Measurements from ENCODE around the gene TXNRD1. TPM values are rescaled to one million over a fixed set of nuclear protein-coding genes. Genes with fewer than 3 reads are reported as not detected.

The TXNRD1 gene
- total and polyA plus RNA-seq, 4 donors = 97.7 to 140 (median 117) TPM

DNA sequence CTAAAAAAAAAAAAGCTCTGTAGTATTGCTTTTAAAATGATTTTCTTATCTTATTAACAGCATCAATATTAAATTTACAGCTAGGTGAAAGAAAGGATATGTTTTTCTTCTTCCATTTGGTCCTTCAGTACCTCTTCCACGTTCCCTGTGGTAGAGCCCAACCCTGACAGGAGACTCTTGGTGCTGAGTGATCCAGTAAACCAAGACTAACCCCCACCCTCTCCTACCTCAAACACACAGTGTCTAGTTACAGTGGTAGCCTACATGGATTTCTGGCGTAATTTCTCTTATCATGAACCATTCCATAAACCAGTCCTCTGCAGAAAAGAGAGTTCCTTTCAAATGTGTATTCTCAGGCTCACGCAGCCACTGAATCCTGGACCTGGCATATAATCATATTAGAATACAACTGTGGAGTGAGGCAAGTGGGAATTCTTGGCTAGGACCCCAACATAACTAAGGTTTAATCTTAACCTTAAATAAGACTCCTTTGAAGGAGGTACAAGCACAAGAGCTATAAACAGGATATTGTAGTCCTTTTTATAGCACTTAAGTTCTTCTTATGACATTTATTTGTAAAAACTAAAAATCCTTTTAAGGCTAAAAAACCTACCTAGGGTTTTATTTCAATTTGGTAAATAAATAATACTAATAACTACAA, 27.1 kb downstream of the TXNRD1 start:
- Histone ChIP-seq H3K27me3 (ENCODE audit: control insufficient read depth in 1 of 2, insufficient read depth in 2 of 2, low read length in 1 of 2) (no peaks in the 10 kb centered on the region), H3K9me3 (ENCODE audit: control insufficient read depth, low read length) (no peaks in the 10 kb centered on the region), H3K36me3 (ENCODE audit: control insufficient read depth in 1 of 2, insufficient read depth in 2 of 2, low read length in 1 of 2) (no peaks in the 10 kb centered on the region), H3K27ac (ENCODE audit: low read depth in 1 of 2, low read length in 2 of 2) (no peak overlapping the region), H3K4me1 (ENCODE audit: control insufficient read depth in 1 of 2, insufficient read depth in 2 of 2, low read length in 2 of 2) (peaks cover 0 to 4% of the 10 kb centered on the region in 2 donors), H3K4me3 (ENCODE audit: low read length in 2 of 2) (no peak overlapping the region)
- DNase-seq = no peak
- ATAC-seq (ENCODE audit: low FRiP score) = no peak
- WGBS, 2 donors = 21 to 25% methylated on average over 3 of the region's 3 CpGs
- intact Hi-C loops (cut with DNase I) = no loop called here

DNA sequence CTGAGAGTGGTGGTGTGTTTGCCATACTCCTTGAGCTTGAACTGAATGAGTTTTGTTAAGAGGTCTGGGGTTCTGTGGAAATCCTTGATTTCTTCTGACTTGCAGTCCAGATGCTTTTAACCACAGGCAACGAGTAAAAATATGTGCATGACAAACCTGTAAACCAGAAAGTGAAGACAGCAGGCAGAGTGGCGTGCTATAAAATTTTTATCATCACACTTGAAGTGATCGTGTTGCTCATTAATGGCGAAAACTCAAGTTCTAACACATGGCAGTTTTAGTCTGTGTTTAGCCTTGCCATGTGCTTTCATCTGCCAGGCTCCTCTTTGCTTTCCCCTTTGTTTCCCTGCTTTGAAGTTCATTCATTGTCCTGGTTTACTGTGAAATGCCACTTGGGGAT, 28.0 kb downstream of the TXNRD1 start:
- Histone ChIP-seq H3K36me3 (ENCODE audit: control insufficient read depth in 1 of 2, insufficient read depth in 2 of 2, low read length in 1 of 2) (no peaks in the 10 kb centered on the region), H3K27ac (ENCODE audit: low read depth in 1 of 2, low read length in 2 of 2) (no peak overlapping the region), H3K27me3 (ENCODE audit: control insufficient read depth in 1 of 2, insufficient read depth in 2 of 2, low read length in 1 of 2) (no peaks in the 10 kb centered on the region), H3K4me1 (ENCODE audit: control insufficient read depth in 1 of 2, insufficient read depth in 2 of 2, low read length in 2 of 2) (peaks cover 0 to 4% of the 10 kb centered on the region in 2 donors), H3K9me3 (ENCODE audit: control insufficient read depth, low read length) (no peaks in the 10 kb centered on the region), H3K4me3 (ENCODE audit: low read length in 2 of 2) (no peak overlapping the region)
- ATAC-seq (ENCODE audit: low FRiP score) (no peak), DNase-seq (no peak)
- WGBS, 2 donors = 44 to 62% methylated on average over 4 of the region's 4 CpGs
- intact Hi-C loops (cut with DNase I) = no loop called here

DNA sequence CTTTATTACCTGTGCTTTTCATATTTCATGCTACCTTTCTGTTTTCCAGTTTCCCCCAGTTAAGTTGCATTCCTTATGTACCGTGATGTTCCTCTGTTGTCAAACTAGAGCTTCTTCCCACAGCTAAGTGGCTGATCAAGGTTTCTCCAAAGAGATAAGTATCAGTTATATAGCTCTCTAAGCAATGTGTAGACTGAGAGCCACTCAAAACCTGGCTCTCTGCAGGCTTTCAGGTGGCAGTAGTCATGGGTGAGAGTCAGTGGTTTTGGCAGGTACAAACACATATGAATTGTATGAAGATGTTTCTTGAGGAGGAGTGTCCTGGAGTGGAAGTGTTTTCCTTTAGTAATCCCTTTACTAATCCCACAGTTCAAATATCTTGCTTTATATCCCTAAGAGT, 28.4 kb downstream of the TXNRD1 start:
- ATAC-seq (ENCODE audit: low FRiP score) = no peak
- no peak for DNase-seq
- peaks cover 0 to 4% of the 10 kb centered on the region in 2 donors for H3K4me1 ChIP-seq (ENCODE audit: control insufficient read depth in 1 of 2, insufficient read depth in 2 of 2, low read length in 2 of 2)
- H3K4me3 ChIP-seq (ENCODE audit: low read length in 2 of 2) = no peak overlapping the region
- intact Hi-C loops (cut with DNase I) = no loop called here
- no peaks in the 10 kb centered on the region for H3K27me3 ChIP-seq (ENCODE audit: control insufficient read depth in 1 of 2, insufficient read depth in 2 of 2, low read length in 1 of 2)
- no peak overlapping the region for H3K27ac ChIP-seq (ENCODE audit: low read depth in 1 of 2, low read length in 2 of 2)
- WGBS, 2 donors = 85 to 92% methylated on average over 1 of the region's 1 CpG
- H3K36me3 ChIP-seq (ENCODE audit: control insufficient read depth in 1 of 2, insufficient read depth in 2 of 2, low read length in 1 of 2) = no peaks in the 10 kb centered on the region
- H3K9me3 ChIP-seq (ENCODE audit: control insufficient read depth, low read length) = no peaks in the 10 kb centered on the region

DNA sequence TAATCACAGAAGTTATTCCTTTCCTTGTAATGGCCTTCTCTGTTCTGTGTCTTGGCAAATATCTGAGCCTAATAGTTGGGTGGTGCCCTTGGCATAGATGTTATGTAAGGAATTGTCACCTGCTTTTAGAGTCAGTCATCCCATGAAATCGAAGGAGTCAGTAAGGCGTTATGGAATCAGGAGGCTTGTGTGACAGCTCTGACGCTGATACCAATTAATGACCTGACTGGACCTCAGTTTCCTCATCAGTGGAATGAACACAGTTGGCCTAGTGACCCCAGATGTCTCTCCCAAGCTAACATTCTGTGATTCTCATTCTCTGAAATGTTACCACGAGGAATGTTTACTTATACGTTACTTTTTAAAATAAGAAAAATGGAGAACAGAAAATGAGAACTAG, 32.1 kb downstream of the TXNRD1 start:
- intact Hi-C loops (cut with DNase I) = no loop called here
- no peak for ATAC-seq (ENCODE audit: low FRiP score)
- no peaks in the 10 kb centered on the region for H3K36me3 ChIP-seq (ENCODE audit: control insufficient read depth in 1 of 2, insufficient read depth in 2 of 2, low read length in 1 of 2)
- no peak for DNase-seq
- H3K4me1 ChIP-seq (ENCODE audit: control insufficient read depth in 1 of 2, insufficient read depth in 2 of 2, low read length in 2 of 2) = peaks cover 0 to 4% of the 10 kb centered on the region in 2 donors
- no peak overlapping the region for H3K4me3 ChIP-seq (ENCODE audit: low read length in 2 of 2)
- 88 to 89% methylated on average over 5 of the region's 5 CpGs for WGBS, 2 donors
- H3K27me3 ChIP-seq (ENCODE audit: control insufficient read depth in 1 of 2, insufficient read depth in 2 of 2, low read length in 1 of 2) = no peaks in the 10 kb centered on the region
- no peak overlapping the region for H3K27ac ChIP-seq (ENCODE audit: low read depth in 1 of 2, low read length in 2 of 2)
- H3K9me3 ChIP-seq (ENCODE audit: control insufficient read depth, low read length) = no peaks in the 10 kb centered on the region

DNA sequence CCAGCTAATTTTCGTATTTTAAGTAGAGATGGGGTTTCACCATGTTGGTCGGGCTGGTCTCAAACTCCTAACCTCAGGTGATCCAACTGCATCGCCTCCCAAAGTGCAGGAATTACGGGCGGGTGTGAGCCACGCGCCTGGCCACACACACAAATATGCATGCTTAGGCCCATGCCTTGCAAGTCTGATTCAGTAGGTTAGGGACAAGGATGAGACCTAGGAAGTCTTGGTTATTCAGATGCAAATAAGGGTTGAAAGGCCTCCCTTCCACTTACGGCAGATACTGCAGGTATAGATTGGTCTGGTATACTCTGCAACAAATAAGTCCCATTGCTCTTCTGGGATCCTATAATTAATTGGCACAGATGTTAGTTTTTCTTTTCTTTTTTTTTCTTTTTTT, 32.9 kb downstream of the TXNRD1 start:
- no peak for DNase-seq
- intact Hi-C loops (cut with DNase I) = no loop called here

DNA sequence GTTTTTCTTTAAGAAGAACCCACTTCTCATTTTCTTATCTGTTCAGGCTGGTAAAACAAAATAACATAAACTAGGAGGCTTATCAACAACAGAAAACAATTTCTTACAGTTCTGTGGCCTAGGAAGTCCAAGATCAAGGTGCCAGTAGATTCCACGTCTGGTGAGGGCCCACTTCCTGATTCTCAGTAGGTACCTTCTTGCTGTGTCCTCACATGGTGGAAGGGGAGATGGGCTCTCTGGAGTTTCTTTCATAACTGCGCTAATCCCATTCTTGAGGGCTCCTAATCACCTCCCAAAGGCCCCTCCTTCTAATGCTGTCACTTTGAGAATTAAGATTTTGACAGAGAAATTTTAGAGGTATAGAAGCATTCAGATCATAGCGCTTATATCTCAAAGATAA, 33.4 kb downstream of the TXNRD1 start:
- WGBS, 2 donors = 89 to 91% methylated on average over 3 of the region's 3 CpGs
- Histone ChIP-seq H3K36me3 (ENCODE audit: control insufficient read depth in 1 of 2, insufficient read depth in 2 of 2, low read length in 1 of 2) (no peaks in the 10 kb centered on the region), H3K4me3 (ENCODE audit: low read length in 2 of 2) (no peak overlapping the region), H3K27me3 (ENCODE audit: control insufficient read depth in 1 of 2, insufficient read depth in 2 of 2, low read length in 1 of 2) (no peaks in the 10 kb centered on the region), H3K9me3 (ENCODE audit: control insufficient read depth, low read length) (no peaks in the 10 kb centered on the region), H3K4me1 (ENCODE audit: control insufficient read depth in 1 of 2, insufficient read depth in 2 of 2, low read length in 2 of 2) (peaks cover 0 to under 1% of the 10 kb centered on the region in 2 donors), H3K27ac (ENCODE audit: low read depth in 1 of 2, low read length in 2 of 2) (no peak overlapping the region)
- intact Hi-C loops (cut with DNase I) = no loop called here
- DNase-seq (no peak), ATAC-seq (ENCODE audit: low FRiP score) (no peak)

More for the DNA sequence above, 32.9 kb downstream of the TXNRD1 start:
- H3K9me3 ChIP-seq (ENCODE audit: control insufficient read depth, low read length) = no peaks in the 10 kb centered on the region
- no peak overlapping the region for H3K27ac ChIP-seq (ENCODE audit: low read depth in 1 of 2, low read length in 2 of 2)
- H3K36me3 ChIP-seq (ENCODE audit: control insufficient read depth in 1 of 2, insufficient read depth in 2 of 2, low read length in 1 of 2) = no peaks in the 10 kb centered on the region
- no peaks in the 10 kb centered on the region for H3K27me3 ChIP-seq (ENCODE audit: control insufficient read depth in 1 of 2, insufficient read depth in 2 of 2, low read length in 1 of 2)
- no peak overlapping the region for H3K4me3 ChIP-seq (ENCODE audit: low read length in 2 of 2)
- WGBS, 2 donors = 96 to 97% methylated on average over 8 of the region's 8 CpGs
- ATAC-seq (ENCODE audit: low FRiP score) = no peak
- peaks cover 0 to 4% of the 10 kb centered on the region in 2 donors for H3K4me1 ChIP-seq (ENCODE audit: control insufficient read depth in 1 of 2, insufficient read depth in 2 of 2, low read length in 2 of 2)

DNA sequence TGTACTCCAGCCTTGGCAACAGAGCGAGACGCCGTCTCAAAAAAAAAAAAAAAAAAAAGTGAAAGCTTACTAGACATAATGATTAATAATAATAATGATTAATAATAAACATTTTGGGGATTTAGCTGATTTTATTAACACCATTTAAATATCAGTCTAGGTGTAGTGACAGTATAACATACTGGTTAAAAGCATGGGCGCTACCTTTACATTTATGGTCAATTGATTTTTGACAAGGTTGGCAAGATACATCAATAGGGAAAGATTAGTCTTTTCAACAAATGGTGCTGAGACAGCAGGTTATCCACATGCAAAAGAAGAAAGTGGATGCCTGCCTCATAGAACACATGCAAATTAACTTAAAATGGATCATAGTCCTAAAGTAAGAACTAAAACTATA, 34.3 kb downstream of the TXNRD1 start:
- Histone ChIP-seq H3K27me3 (ENCODE audit: control insufficient read depth in 1 of 2, insufficient read depth in 2 of 2, low read length in 1 of 2) (no peaks in the 10 kb centered on the region), H3K36me3 (ENCODE audit: control insufficient read depth in 1 of 2, insufficient read depth in 2 of 2, low read length in 1 of 2) (no peaks in the 10 kb centered on the region), H3K9me3 (ENCODE audit: control insufficient read depth, low read length) (no peaks in the 10 kb centered on the region), H3K27ac (ENCODE audit: low read depth in 1 of 2, low read length in 2 of 2) (no peak overlapping the region), H3K4me3 (ENCODE audit: low read length in 2 of 2) (no peak overlapping the region), H3K4me1 (ENCODE audit: control insufficient read depth in 1 of 2, insufficient read depth in 2 of 2, low read length in 2 of 2) (no peaks in the 10 kb centered on the region)
- ATAC-seq (ENCODE audit: low FRiP score) (no peak), DNase-seq (no peak)
- 90 to 94% methylated on average over 4 of the region's 4 CpGs for whole genome bisulfite sequencing, 2 donors
- intact Hi-C loops (cut with DNase I) = no loop called here

DNA sequence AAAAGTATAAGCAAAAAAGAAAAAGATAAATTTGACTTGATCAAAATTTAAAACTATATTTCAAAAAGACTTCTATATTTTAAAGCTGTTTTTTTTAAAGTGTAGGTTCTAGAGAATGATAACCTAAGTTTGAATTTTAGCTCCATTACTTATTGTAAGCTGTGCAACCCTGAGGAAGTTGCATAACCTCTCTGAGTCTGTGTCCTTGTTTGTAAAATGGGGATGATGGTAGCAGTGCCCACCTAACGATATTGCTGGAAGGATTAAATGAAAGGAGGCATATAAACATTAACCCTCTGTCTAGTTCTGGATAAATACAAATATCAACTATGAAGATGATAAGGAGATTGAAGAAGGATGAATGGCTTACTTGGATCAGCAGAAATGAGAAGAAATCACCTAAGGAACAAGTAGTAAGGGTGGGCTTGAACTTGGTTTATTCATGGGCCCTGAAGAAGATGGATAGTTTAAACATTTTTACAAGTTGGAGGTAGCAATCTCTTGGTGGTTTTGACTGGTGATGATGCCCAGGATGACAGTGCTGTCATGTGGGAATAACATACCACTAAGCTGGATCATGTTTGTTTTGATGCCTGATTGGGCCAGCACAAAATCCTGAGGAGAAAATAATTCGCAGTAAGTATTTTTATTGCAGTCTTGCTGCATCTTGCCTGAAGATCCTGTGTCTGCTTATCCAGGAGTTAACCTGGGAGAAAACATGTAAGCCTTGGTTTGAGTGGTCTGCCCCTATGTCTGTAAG, 35.0 kb downstream of the TXNRD1 start:
- DNase-seq (no peak), ATAC-seq (ENCODE audit: low FRiP score) (no peak)
- 91 to 92% methylated on average over 2 of the region's 2 CpGs for WGBS, 2 donors
- no peak overlapping the region for H3K4me3 ChIP-seq (ENCODE audit: low read length in 2 of 2)
- H3K27ac ChIP-seq (ENCODE audit: low read depth in 1 of 2, low read length in 2 of 2) = no peak overlapping the region
- H3K27me3 ChIP-seq (ENCODE audit: control insufficient read depth in 1 of 2, insufficient read depth in 2 of 2, low read length in 1 of 2) = no peaks in the 10 kb centered on the region
- H3K9me3 ChIP-seq (ENCODE audit: control insufficient read depth, low read length) = no peaks in the 10 kb centered on the region
- intact Hi-C loops (cut with DNase I) = no loop called here
- no peaks in the 10 kb centered on the region for H3K4me1 ChIP-seq (ENCODE audit: control insufficient read depth in 1 of 2, insufficient read depth in 2 of 2, low read length in 2 of 2)
- H3K36me3 ChIP-seq (ENCODE audit: control insufficient read depth in 1 of 2, insufficient read depth in 2 of 2, low read length in 1 of 2) = no peaks in the 10 kb centered on the region

DNA sequence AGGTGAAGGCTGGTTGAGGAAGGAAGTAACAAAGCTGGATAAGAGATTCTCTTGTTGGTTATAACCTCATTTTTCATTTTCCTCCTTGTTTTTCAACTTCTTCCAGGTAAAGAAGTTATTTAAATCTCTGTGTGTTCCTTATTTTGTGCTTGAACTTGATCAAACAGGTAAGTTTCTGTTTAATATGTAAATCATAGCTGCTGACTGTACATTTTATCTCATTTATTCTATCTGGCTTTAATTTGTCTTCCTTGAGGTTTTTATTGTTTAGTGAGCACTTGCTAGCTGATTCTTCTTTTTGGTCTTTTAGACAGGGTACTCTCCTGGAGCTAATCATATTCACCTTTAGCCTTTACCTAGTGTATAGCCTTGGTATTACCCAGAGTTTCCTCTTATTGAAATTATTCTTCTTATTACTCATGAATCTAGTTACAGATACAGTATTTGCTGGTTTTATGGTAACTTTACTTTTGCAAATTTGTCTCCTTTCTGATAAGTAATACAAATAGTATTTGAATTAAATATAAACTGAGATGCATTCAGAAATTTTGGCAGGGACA, 42.4 kb downstream of the TXNRD1 start:
- ATAC-seq (ENCODE audit: low FRiP score) (no peak), DNase-seq (no peak)
- no peaks in the 10 kb centered on the region for H3K4me1 ChIP-seq (ENCODE audit: control insufficient read depth in 1 of 2, insufficient read depth in 2 of 2, low read length in 2 of 2)
- H3K36me3 ChIP-seq (ENCODE audit: control insufficient read depth in 1 of 2, insufficient read depth in 2 of 2, low read length in 1 of 2) = no peaks in the 10 kb centered on the region
- H3K4me3 ChIP-seq (ENCODE audit: low read length in 2 of 2) = no peak overlapping the region
- H3K27me3 ChIP-seq (ENCODE audit: control insufficient read depth in 1 of 2, insufficient read depth in 2 of 2, low read length in 1 of 2) = no peaks in the 10 kb centered on the region
- intact Hi-C loops (cut with DNase I) = no loop called here
- no peak overlapping the region for H3K27ac ChIP-seq (ENCODE audit: low read depth in 1 of 2, low read length in 2 of 2)
- no peaks in the 10 kb centered on the region for H3K9me3 ChIP-seq (ENCODE audit: control insufficient read depth, low read length)

Measured in aorta (tissue), 5 donors.